NB4 (cell line): ENCODE measurements around the gene FNDC11.

Experiments used
- DNase-seq: peaks from one replicate; pipeline ENCODE4 v3.0.0; 2010; ENCODE audit warnings: low read depth
- H3K4me3 ChIP-seq: one replicate; pipeline ENCODE4 v1.5.1; 2011; ENCODE audit warnings: mild to moderate bottlenecking, low read depth, low read length, moderate library complexity
- MYC ChIP-seq: IDR thresholded peaks from 2 replicates; pipeline ENCODE4 v1.6.1; 2011; ENCODE audit warnings: low read depth, low read length
- POLR2A ChIP-seq: IDR thresholded peaks from 2 replicates; pipeline ENCODE4 v1.6.1; 2011; ENCODE audit warnings: mild to moderate bottlenecking; ENCODE audit not compliant: insufficient read length; ENCODE audit errors: extremely low read depth
- TF ChIP-seq, protein P1 (sequence below): IDR thresholded peaks from one replicate; pipeline ENCODE4 v1.5.1; 2012; ENCODE audit warnings: low read depth, low read length
- TF ChIP-seq, protein P2 (sequence below): IDR thresholded peaks from 2 replicates; pipeline ENCODE4 v1.6.1; 2011; ENCODE audit warnings: low read depth, low read length

The FNDC11 gene

DNA sequence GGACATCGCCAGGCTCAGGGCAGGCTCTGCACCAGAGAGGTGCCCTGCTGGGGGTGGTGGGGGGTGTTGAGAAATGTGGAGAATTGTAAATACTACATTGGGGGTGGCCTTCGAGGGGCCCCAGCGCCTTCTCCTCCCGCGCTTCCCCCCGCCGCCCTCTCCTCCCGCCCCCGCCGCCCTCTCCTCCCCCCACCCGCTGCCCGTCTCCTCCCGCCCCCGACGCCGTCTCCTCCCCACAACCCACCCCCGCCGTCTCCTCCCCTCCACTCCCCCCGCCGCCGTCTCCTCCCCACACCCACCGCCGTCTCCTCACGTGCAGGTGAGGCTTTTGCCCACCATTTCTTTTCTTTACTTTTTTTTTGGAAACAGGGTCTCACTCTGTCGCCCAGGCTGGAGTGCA, 4.9 kb upstream of the FNDC11 start:
- no peak for TF ChIP-seq MYC
- TF ChIP-seq, protein P1, sequence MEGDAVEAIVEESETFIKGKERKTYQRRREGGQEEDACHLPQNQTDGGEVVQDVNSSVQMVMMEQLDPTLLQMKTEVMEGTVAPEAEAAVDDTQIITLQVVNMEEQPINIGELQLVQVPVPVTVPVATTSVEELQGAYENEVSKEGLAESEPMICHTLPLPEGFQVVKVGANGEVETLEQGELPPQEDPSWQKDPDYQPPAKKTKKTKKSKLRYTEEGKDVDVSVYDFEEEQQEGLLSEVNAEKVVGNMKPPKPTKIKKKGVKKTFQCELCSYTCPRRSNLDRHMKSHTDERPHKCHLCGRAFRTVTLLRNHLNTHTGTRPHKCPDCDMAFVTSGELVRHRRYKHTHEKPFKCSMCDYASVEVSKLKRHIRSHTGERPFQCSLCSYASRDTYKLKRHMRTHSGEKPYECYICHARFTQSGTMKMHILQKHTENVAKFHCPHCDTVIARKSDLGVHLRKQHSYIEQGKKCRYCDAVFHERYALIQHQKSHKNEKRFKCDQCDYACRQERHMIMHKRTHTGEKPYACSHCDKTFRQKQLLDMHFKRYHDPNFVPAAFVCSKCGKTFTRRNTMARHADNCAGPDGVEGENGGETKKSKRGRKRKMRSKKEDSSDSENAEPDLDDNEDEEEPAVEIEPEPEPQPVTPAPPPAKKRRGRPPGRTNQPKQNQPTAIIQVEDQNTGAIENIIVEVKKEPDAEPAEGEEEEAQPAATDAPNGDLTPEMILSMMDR: no peak
- TF ChIP-seq, protein P2, sequence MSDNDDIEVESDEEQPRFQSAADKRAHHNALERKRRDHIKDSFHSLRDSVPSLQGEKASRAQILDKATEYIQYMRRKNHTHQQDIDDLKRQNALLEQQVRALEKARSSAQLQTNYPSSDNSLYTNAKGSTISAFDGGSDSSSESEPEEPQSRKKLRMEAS: no peak
- H3K4me3 ChIP-seq: no peak overlapping the region
- DNase-seq: no peak

DNA sequence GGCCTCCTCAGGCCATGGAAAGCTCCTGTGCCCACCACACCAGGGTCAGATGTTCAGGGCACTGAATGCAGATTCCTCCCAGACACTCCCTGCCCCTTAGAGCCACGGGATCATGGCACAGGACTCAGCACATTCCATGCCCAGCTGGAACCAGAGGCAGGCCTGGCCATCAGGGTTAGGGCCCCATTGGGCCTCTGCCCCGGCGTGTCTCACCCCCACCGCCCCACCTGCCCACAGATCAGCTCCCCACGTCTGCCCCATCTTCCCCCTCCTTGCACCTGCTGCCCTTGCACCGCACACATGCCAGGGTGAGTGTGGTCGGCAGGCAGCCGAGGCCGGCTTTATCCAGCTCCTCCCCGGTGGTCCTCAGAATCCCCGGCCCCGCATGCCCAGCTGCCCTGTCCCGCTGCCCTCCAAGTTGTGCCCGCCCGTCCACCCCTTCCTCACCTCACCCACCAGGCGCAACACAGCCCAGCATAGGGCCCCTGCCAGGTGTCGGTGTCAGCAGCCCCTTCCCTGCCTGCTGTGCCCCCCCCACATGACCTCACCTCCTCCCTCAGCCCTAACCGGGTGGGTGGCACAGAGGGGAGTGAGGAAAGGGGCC, 4.2 kb upstream of the FNDC11 start:
- no peak overlapping the region for H3K4me3 ChIP-seq
- DNase-seq: no peak
- no peak for TF ChIP-seq POLR2A
- no peak for TF ChIP-seq MYC
- TF ChIP-seq, protein P1: no peak

DNA sequence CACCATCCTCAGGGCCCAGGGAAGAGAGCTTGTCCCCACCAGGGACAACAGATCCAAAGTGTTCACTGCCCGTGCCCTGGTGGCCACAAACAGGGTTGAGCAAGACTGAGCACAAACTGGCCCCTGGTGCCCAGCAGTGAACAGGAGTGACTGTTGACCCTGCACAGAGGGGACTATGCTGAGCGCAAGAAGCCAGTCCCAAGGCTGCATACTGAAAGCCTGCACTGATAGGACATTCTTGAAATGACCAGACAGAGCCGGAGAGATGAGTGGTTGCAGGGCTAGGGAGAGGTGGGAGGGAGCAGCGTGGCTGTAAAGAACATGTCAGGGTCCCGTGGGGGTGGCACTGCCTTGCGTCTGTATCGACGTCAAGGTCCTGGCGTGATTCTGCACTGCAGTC, 2.9 kb upstream of the FNDC11 start:
- no peak for TF ChIP-seq POLR2A
- no peak for TF ChIP-seq MYC
- TF ChIP-seq, protein P2: no peak
- TF ChIP-seq, protein P1: no peak
- no peak overlapping the region for H3K4me3 ChIP-seq
- DNase-seq: peak; percentile 56

DNA sequence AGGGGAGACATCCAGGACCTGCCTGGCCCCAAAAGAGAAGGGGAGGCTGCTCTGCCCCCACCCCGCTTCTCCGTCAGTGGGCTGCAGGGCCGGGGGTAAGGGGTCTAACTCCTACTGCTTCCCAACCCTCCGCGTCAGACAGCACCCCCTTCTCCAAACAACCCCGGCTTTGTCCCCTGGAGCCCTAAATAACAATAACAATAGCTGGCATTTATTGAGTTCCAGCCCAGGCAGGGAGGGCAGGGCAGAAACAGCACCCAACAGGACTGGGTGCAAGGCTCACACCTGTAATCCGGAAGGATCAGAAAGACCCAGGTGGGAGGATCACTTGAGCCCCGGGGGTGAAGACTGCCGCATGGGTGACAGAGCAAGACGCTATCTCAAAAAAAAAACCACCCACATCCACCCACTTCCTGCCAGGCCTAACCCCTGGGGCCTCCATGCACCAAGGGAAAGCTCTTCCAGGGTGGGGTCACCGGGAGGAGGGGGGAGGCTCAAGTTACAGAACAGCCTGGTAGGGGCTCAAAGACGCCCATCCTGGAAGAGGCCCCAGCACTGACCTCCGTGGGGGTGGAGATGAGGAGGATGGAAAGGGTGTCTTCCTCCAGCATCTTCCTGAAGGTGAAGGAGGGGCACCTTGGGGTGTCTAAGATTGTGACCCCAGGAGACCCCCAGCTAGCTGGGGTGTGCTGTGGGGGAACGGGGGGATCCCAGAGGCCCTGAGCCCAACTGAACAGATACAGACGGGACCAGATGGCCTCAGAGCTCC, 1.3 kb upstream of the FNDC11 start:
- DNase-seq: peak; percentile 86
- no peak overlapping the region for H3K4me3 ChIP-seq
- TF ChIP-seq, protein P1: no peak
- TF ChIP-seq MYC (peak; percentile 18; the same call in 1 of the 2 replicates), POLR2A (no peak)
- TF ChIP-seq, protein P2: peak; percentile 63

DNA sequence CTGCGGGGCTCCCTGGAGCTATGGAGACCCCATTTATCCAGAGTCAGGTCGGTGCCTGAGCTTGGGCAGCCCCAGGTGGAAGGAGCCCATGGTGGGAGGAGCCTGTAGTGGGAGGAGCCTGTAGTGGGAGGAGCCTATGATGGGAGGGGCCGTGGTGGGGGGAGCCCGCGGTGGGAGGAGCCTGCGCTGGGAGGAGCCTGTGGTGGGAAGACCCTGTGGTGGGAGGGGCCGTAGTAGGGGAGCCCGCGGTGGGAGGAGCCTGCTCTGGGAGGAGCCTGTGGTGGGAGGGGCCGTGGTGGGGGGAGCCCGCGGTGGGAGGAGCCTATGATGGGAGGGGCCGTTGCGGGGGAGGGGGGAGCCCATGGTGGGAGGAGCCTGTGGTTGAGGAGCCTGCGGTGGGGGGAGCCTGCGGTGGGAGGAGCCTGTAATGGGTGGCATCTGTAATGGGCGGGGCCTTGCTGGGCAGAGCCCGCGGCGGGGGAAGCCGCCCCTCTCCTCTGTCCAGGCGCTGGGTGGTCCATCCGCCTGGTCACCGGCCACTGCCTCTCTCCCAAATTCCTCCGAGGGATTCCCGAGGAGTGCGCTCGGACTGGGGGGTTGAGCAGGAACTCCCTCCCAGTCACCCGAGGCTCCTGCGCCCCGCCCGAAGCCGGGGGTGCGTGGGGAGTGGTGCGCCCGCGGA, 567 bp upstream of the FNDC11 start:
- H3K4me3 ChIP-seq: no peak overlapping the region
- no peak for TF ChIP-seq MYC
- no peak for TF ChIP-seq POLR2A
- TF ChIP-seq, protein P2: no peak
- TF ChIP-seq, protein P1: no peak
- peak; percentile 55 for DNase-seq
